Astrocyte of the spinal cord (primary cell): Measurements from ENCODE around the gene HOXD8.
A peak's percentile ranks its signal among the peaks of the same experiment; 100 is the strongest.

Experiments used
- DNase-seq: peaks from one replicate; pipeline ENCODE4 v3.0.0; 2011; ENCODE audit warnings: low read depth, low spot score
- H3K4me3 ChIP-seq: 2 replicates; pipeline ENCODE4 v1.5.1; 2011; ENCODE audit warnings: low read depth, mild to moderate bottlenecking, low read length, moderate library complexity
- in situ Hi-C: cut with HindIII; loops from 2 replicates; pipeline ENCODE4 v1.10.0; 2017; ENCODE audit warnings: low sequenced_read_pairs
- TF ChIP-seq, protein P1 (sequence below): IDR thresholded peaks from 2 replicates; pipeline ENCODE4 v1.5.1; 2012; ENCODE audit warnings: low read depth, mild to moderate bottlenecking, low read length, inconsistent platforms

HOXD8 gene

DNA sequence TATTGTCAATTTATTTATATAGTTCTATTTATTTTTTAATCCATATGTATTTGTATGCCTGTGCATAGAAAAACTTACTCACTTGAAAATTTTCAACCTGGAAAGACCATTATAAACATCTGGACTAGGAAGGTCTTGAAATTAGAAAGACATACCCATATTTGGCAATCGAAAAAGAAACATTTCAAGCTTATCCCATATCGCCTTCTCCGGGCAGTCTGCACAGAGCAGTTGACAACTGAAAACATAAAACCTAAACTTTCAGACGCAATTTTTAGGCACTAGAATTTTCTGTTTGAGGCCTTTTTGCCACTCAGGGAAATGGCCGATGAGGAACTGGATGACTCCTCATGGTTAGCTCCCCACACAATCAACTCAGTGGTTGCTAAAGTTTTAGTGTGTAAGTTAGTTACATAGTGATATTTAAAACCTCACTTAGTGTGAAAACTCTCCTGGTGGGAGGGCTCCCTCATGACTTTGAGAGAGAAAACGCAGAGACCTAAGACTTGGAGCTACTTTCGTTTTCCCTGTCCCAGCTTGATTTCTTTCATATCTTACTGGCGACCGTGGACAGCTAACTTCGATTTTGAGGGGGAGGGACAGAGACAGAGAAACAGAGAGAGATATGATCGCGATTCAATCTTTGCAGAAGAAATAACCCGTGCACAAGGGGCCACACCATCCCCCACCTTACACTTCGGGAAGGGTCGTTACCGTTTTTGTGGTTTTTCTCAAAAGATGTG, 33.1 kb upstream of the HOXD8 start:
- no peak overlapping the region for H3K4me3 ChIP-seq
- peak; percentile 40 for DNase-seq
- TF ChIP-seq, protein P1, sequence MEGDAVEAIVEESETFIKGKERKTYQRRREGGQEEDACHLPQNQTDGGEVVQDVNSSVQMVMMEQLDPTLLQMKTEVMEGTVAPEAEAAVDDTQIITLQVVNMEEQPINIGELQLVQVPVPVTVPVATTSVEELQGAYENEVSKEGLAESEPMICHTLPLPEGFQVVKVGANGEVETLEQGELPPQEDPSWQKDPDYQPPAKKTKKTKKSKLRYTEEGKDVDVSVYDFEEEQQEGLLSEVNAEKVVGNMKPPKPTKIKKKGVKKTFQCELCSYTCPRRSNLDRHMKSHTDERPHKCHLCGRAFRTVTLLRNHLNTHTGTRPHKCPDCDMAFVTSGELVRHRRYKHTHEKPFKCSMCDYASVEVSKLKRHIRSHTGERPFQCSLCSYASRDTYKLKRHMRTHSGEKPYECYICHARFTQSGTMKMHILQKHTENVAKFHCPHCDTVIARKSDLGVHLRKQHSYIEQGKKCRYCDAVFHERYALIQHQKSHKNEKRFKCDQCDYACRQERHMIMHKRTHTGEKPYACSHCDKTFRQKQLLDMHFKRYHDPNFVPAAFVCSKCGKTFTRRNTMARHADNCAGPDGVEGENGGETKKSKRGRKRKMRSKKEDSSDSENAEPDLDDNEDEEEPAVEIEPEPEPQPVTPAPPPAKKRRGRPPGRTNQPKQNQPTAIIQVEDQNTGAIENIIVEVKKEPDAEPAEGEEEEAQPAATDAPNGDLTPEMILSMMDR = no peak
- in situ Hi-C loops = no loop called here

DNA sequence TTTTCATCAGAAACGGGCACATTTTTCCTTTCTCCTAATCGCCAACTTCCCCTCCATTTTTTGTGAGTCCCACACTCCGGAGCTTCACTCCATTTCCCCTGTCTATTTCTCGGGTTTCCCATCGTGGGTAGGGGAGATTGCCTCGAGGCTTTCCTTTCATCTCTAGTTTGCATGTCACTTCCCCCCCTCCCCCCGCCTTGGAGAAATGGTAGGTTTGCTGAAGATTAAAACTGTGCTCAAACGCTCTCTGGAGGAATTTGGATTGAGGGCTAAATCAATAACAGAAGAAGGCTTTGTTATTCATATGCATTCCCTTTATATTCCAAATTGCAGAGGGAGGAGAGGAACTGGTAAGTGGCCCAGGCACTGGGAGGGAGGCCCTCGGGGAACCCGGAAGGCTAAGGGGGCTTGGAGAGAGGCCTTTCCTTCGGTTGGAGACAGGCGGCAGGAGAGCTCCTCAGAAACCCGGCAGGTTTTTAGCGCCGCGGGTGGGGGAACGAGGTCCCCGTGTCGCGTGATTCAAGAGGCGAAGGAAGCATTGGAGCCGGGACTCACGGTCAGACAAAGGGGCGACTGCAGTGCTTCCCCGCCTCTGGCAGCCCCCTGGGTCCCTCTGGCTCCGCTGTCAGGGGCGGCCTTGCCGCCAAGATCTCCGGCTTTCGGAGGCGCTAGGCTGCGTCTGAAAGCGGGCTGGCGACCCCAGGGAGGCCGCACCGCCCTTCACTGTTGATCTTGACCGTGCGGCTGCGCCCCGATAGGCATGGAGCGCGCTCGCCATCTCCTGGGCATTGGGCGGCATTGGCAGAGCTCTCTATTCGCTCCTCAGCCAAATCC, 32.3 kb upstream of the HOXD8 start:
- peak overlapping the region; percentile 23 for H3K4me3 ChIP-seq
- in situ Hi-C loops = no loop called here
- TF ChIP-seq, protein P1 = peak; percentile 85
- peak; percentile 58 for DNase-seq

DNA sequence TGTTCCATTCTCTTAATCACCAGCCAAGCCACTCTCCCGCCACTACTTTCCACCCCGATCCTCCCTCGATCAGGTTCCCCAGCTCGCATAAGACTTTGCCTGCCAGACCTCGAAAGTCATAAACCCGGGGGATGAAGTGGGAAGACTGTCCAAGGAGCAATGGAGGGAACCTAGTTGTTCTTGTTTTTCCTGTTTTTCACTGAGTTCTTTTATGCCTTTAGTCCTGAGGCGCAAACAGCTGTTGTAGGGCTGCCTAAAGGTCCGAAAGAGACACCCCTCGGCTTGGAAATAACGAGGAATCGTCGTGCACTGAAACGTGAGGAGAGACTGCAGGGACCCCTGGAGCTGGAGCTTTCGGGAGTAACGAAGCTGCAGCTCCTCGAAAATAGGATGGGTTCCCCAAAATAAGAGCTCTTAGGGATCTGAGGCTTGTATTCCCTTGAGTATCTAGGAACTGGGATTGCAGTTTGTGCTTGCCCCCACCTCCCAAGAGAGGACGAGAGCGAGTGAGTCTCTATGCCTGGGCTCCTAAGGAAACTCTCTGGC, 31.6 kb upstream of the HOXD8 start:
- no peak overlapping the region for H3K4me3 ChIP-seq
- no peak for DNase-seq
- in situ Hi-C loops = no loop called here
- TF ChIP-seq, protein P1 = no peak

DNA sequence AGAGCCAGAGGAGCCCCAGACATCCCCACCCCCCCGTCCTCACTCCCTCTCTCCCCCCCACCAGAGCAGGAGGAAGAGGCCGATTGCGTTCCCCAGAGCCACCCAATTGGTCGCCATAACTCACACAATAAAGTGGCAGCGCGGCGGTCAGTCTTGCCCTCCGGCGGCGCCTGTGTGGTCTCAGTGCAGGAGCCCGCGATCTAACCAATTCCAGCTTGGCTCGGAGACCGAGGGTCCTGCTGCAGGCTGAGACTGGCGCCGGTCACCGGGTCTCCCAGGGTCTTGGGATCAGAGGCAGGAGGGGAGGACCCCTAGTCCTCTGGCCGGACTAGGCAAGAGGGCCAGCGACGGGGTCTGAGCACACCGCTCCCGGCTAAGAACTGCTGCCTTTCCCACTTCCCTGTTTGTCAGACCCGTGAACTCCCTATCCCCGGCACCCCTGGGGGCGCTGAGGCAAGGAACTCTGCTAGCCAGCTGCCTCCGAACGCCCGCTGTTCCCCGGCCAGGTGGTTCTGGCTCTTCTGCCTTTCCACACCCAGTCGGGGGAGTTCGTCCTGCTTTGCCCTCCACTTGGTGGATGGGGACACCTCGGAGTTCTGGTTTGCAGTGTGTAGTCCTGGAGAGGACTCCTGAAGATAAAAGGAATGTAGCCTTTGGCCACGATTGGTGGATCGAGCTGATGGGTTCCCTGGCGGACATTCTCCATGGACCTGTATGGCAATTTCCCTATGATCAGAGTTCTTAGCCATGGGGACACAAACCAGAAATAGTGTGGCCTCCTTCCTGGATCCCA, 30.9 kb upstream of the HOXD8 start:
- H3K4me3 ChIP-seq = no peak overlapping the region
- in situ Hi-C loops = no loop called here
- DNase-seq = no peak
- TF ChIP-seq, protein P1 = no peak

DNA sequence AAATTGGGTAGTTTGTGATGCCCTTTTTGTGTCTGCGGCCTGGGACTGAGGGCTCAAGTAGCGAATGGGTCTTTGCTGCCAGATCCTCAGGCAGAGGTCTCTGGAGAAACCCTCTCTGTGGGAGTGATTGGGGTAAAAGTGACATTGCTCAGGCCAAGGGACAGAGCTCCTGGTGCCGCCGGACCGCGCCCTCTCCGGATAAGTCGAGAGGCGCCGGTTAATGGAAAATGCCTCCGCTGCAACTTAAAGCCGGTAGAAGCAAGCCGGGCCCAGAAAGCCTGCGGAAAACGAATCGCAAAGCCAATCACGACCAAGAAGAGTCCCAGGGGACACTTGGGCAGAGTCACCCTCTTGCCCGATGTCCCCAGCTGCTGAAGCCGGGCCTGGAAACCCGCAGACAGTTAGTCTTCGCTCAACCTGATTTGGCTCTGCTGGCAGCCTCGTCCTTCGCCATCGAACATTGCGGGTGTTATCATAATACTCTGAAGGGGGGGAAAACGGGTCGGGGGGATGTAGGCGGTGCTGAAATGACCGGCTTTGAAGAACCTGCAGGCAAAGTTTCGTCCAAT, 30.3 kb upstream of the HOXD8 start:
- TF ChIP-seq, protein P1 = no peak
- in situ Hi-C loops = no loop called here
- H3K4me3 ChIP-seq = no peak overlapping the region
- DNase-seq = no peak
